Left kidney (tissue), 2 donors: ENCODE data around the gene CELF5. TPM values are rescaled to one million over a fixed set of nuclear protein-coding genes. Genes with fewer than 3 reads are reported as not detected.
"Not testable (repeated sequence)": the region's sequence is repeated elsewhere in the genome, so short reads cannot be mapped to it uniquely, and the experiment has no call there.

Experiments used
- DNase-seq: peaks from one replicate; pipeline ENCODE4 v3.0.0-alpha.2; 2013
- polyA plus RNA-seq: library from polyadenylated mRNA; unstranded; fragments of 120-200 nt; gene quantifications from one replicate; pipeline ENCODE4 v1.2.1, GENCODE V29; 2013; ENCODE audit not compliant: insufficient read length

CELF5 gene
- polyA plus RNA-seq, 1 donor: 0.96 TPM

DNA sequence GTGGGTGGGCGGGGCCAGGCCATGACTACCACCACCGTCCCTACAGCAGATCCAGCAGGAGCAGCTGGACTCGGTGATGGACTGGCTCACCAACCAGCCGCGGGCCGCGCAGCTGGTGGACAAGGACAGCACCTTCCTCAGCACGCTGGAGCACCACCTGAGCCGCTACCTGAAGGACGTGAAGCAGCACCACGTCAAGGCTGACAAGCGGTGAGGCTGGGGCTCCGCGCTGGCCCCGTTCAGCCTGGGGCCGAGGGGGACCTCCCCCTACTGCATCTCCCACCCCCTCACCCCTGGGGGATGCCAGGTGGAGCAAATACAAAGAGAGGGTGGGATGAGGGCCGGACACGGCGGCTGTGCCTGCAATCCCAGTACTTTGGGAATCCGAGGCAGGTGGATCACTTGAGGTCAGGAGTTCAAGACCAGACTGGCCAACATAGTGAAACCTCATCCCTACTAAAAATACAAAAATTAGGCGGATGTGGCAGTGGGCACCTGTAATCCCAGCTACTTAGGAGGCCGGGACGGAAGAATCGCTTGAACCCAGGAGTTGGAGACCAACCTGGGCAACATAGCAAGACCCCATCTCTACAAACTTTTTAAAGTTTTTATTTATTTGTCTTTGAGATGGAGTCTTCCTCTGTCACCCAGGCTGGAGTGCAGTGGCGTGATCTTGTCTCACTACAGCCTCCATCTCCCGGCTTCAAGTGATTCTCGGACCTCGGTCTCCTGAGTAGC is 18.1 kb upstream of the CELF5 start:
- no peak for DNase-seq

DNA sequence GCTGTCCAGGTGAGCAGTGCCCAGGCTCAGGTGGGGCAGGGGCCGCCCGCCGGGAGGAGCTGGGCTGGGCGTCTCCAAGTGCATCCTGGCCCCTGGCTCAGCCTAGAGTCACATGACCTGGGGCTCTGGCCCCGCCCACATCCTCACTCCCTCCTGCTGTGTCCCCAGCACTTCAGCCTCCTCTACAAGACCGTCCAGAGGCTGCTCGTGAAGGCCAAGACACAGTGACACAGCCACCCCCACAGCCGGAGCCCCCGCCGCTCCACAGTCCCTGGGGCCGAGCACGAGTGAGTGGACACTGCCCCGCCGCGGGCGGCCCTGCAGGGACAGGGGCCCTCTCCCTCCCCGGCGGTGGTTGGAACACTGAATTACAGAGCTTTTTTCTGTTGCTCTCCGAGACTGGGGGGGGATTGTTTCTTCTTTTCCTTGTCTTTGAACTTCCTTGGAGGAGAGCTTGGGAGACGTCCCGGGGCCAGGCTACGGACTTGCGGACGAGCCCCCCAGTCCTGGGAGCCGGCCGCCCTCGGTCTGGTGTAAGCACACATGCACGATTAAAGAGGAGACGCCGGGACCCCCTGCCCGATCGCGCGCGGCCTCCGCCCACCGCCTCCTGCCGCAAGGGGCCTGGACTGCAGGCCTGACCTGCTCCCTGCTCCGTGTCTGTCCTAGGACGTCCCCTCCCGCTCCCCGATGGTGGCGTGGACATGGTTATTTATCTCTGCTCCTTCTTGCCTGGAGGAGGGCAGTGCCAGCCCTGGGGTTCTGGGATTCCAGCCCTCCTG is 16.8 kb upstream of the CELF5 start:
- DNase-seq: no peak

DNA sequence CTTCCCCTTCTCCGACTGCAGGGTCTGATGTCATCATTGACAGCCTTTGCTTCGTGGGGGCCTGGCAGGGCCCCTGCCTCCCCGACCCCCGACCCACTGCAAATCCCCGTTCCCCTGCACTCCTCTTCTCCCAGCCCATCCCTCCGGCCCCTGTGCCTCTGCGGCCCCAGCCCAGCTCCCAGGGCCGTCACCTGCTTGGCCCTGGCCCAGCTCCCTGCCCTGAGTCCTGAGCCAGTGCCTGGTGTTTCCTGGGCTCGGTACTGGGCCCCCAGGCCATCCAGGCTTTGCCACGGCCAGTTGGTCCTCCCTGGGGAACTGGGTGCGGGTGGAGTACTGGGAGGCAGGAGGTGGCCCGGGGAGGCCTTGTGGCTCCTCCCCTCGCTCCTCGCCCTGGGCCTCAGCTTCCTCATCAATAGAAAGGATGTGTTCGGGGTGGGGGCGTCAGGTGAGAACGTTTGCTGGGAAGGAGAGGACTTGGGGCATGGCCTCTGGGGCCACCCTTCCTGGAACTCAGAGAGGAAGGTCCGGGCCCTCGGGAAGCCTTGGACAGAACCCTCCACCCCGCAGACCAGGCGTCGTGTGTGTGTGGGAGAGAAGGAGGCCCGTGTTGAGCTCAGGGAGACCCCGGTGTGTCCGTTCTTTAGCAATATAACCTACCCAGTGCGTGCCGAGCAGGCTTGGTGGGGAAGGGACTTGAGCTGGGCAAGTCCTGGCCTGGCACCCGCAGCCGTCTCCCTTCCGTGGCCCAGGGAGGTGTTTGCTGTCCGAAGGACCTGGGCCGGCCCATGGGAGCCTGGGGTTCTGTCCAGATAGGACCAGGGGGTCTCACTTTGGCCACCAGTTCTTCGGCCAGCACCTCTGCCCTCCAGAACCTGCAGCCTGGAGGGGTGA is 15.9 kb upstream of the CELF5 start:
- no peak for DNase-seq

DNA sequence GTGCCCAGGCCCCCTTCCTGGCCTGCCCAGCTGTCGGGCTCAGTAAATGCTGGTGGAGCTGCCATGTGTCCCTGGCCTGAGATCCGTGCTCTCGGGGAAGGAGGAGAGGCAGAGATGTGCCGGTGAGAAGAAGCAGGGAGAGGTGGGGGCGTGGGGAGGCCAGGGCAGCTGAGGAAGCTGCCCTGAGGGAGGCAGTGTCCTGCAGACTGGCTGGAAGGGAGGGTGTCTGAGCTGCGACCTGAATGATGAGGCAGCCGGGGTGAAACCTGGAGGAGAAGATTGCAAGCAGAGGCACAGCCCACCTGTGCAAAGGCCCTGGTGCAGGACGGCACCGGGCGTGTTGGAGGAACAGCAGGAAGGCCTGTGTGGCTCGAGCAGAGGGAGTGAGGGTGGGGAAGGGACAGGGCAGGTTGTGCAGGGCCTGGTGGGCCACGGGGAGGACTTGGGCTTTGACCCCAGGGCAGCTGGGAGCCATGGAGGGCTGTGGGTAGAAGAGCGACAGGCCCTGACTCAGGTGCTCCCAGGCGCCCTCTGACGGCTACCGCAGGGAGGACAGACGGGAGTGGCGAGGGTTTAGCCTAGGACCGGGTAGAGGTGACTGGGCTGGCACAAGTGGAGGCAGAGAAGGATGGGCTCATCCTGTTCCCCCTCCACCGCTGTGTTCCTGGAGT is 14.0 kb upstream of the CELF5 start:
- no peak for DNase-seq

DNA sequence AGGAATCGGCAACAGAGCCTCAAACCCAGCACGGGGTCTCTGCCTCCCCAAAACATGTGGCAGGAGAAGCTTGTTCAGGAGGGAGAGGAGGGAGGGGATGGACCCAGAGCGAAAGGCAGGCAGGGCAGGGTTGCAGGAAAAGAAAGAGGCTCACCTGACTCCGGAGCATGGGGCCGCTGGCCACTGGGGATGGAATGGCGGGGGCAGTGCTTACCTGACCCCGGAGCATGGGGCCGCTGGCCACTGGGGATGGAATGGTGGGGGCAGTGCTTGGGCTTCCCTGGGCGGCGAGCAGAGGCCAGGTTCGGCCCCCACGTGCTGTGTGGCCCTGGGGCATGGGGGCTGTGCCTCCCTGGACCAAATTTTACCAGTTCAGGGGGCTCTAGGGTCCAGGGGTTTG is 13.3 kb upstream of the CELF5 start:
- no peak for DNase-seq

DNA sequence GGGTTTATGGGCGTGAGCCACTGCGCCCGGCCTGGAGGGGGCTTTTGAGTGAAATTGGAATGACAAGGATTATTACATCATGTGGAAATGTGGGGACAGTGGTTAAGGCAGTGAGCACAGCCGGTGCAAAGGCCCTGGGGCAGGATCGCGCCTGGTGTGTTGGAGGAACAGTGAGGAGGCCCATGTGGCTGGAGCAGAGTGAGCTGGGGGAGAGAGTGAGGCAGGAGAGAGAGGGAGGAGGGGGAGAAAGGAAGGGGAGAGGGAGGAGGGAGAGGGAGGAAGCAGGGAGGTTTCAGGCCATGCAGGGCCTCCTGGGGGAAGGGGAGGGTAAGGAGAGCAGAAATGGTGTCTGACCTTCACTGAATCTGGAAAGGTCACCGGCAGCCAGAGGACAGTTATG is 11.3 kb upstream of the CELF5 start:
- DNase-seq: no peak

DNA sequence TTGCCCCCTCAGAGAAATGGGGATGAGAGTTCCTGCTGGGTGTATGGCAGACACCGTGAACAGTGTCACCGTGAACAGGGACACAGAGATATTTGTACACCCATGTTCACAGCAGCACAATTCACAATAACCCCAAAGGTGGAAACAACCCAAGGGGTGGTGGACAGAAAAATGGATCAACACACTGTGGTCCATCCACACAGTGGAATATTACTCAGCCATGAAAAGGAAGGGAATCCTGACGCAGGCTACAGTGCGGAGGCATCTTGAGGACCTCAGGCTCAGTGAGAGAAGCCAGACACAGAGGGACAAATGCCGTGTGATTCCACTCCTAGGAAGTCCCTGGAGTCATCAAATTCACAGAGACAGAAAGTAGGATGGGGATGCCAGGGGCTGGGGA is 7.6 kb upstream of the CELF5 start:
- no peak for DNase-seq

DNA sequence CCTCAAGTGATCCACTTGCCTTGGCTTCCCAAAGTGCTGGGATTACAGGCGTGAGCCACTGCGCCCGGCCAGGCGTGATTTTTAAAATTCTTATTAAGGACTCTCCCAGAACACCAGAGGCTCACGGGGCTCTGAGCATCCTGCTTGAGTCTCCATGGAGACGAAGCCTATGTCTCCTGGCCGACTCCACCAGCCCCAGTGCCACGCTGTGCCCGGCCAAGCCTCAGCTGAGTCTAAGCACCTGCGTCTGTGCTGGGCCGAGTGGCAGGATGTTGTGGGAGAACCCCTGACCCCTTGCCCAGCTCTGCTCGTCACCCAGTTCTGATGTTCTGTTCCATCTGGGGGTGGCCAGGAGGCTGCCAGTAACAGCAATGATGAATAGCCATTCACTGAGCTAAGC is 3.9 kb upstream of the CELF5 start:
- no peak for DNase-seq

DNA sequence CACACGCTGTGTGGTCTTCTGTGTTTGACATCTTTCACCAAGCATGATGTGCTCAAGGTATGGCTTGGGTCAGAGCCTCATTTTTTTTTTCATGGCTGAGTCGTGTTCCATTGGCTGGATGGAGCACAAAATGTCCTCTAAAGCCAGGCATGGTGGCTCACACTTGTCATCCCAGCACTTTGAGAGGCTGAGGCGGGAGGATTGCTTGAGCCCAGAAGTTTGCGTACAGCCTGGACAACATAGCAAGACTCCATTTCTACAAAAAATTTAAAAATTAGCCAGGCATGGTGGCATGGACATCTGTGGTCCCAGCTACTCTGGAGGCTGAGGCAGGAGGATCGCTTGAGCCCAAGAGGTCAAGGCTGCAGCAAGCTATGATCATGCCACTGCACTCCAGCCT is 2.9 kb upstream of the CELF5 start:
- DNase-seq: not testable (repeated sequence)

DNA sequence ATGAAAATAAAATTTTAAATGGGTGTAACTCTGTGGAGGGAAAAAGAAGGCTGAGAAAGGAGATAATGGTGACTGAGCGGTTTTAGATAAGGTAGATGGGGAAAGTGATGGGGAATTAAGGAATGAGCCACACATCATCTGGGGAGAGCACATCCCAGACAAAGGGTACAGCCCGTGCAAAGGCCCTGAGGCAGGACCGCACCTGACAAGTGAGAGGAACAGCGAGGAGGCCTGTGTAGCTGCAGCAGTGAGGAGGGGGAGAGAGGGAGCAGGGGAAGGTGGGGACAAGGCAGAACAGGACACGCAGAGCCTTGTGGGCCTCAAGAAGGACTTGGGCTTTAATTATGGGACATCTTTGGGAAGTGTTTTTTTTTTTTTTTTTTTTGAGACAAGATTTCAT is 1.8 kb upstream of the CELF5 start:
- DNase-seq: no peak

DNA sequence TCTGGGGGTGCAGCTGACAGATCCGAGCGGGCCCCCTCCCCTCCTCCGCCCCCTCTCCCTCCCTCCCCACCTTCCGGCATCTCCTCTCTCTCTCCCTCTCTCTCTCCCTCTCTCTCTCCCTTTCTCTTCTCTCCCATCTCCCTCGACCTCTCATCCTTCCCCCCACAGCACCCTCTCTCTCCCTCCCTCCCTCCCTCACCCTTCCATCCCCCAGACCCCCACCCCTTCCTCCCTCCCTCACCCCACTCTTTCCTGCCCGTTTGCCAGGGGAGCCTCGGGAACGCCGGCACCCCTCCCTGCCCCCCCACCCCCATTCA is 666 bp downstream of the CELF5 start:
- DNase-seq: no peak

DNA sequence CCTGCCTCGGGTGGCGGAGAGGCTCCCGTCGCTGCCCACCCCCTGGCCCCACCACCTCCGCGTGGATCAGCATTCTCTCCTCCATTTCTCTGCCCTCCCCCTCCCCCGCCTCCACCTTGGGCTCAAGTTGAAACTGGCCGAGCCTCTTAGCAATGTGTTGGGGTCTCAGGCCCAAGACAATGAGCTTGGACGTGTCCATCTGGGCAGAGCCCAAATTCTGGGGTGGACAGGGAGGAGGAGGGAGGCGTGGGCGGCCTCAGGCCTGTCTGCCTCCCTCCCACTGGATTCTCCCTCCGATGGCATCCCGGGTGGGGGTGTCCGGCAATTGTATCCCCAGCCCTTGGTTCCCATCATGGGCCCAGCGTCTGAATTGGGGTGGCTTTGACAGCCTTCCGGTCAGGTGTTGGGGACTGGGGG is 1.2 kb downstream of the CELF5 start:
- DNase-seq: no peak

DNA sequence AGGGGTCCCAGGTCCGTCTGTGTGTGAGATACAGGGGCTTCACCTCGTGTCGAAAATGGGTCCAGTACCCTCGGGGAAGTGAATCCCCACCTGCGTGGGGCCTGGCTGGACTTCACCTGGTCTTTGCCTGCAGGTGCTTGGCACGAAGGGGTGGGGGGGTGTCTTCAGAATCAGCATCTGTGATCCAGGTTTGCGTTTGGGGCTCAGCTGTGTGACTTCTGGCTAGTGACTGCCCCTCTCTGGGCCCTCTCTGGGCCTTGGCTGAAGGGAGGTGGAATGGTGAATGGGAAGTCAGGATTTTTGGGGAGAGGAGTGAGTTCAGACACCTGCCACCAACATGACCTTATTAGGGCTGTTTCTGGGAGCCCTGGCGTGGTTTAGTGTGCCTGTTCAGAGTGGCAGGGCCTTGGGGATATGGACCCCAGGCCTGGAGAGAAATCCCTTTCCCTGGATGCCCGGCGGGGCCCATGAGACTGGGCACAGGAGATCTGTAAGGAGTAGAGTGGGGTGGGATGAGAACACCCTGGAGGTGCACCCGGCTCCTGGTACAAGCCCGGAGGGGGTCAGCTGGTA is 2.7 kb downstream of the CELF5 start:
- DNase-seq: no peak

DNA sequence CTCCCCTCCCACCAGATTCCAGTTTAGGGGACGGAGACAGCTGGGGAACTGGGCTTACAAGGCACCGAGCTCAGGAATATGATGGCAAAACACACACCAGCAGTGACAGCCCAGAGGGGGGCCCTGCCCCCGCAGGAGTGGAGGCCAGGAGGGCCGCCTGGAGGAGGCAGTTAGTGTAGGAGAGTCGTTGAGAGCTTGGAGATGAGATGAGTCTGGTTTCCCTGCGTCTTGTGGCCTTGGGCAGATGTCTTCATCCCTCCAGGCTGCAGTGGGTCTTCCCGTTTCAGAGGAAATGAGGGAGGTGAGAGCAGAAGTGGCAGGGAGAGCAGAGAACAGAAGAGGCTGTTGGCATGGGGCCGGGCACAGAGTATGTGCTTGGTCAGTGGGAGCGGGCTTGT is 4.9 kb downstream of the CELF5 start:
- DNase-seq: no peak

DNA sequence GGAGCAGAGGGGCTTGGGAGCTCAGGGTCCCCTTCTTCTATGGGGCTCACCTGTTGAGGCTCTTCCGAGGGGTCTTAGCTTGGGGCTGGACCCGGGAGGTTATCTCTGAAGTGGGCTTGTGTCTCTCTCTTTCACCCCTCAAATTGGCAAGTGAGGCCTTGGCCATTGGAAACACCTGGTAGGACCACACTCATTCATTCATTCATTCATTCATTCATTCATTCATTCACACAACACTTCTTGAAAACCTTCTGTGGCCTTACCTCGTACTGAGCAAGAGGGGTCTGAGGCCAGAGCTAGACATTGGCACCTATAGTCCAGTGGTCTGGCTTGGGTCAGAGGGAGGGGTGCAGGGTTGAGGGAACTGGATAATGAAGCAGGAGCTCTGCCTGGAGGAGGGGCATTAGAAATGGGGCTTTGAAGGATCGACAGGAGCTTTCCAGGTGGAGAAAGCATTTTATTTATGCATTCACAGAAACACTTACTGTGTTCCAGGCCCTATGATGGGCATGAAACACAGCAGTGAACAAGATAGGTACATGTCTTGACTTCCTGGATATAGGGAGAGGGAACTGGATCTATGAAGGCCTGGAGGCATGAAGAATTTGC is 5.5 kb downstream of the CELF5 start:
- no peak for DNase-seq

DNA sequence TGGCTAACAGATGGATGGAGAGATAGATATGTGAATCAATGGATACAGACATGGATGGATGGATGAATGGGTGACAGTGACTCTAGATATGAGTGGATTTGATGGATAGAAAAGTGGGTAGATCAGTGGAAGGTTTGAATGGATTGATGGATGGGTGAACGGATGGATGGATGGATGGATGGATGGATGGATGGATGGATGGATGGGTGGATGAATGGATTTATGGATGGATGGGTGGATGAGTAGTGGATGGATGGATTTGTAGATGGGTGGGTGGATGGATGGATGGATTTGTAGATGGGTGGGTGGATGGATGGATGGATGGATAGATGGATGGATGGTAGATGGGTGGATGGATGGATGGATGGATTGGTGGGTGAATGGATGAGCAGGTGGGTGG is 6.8 kb downstream of the CELF5 start:
- DNase-seq: no peak

DNA sequence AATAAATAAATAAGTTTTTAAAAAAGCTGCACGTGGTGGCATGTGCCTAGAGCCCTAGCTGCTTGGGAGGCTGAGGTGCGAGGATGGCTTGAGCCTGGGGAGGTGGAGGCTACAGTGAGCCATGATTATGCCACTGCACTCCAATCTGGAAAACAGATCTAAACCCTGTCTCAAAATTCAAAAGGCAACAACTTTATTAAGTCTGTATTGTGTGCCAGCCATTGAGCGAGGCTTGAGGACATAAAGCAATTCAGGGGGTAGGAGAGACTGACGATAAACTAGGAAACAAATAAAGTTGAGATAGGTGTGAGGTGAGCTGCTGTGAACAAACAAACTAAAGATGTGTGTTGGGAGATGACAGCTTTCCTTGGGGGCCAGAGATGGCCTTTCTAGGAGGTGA is 8.7 kb downstream of the CELF5 start:
- no peak for DNase-seq

DNA sequence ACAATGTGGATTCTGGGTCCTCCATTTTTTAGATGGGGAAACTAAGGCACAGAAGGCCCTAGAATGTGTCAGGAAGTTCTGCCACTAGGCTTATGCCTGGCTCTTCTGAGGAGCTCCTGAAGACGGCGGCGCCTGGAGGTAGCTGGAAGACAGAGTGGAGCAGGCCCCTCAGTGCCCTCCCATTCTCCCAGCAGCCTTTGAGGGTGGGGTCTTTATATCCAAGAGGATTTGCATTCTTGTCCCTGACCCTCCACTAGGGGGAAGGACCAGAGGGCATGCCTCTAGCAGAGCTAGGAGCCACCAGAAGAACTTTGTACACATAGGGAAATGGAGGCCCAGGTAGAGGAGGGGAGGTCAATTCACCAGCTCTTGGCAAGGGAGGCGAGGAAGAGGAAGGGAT is 9.4 kb downstream of the CELF5 start:
- no peak for DNase-seq

DNA sequence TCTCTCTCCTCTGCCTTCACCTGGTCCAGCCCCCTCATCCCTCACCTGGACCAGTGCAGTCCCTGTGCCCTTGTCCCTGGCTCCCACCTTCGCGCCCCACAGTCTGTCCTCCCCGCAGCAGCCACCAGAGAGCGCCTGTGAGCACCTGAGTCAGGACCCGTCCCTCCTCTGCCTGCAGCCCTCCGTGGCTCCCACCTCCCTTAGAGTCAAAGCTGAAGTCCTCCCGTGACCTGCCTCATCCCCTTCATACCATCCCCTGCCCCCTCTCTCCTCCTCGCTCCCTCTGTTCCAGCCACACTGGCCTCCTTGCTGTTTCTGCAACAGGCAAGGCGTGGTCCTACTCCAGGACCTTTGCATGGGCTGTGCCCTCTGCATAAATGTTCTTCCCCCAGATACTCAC is 10.3 kb downstream of the CELF5 start:
- no peak for DNase-seq

DNA sequence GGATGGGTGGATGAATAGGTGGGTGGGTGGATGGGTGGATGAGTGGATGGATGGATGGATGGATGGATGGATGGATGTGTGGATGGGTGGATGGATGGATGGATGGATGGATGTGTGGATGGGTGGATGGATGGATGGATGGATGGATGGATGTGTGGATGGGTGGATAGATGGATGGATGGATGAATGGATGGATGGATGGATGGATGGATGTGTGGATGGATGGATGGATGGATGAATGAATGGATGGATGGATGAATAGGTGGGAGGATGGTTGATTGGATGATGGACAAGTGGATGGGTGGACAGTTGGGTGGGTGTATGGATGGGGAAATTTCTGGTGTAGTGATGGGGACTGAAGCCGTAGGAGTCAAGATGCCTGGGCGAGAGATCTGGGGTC is 11.1 kb downstream of the CELF5 start:
- not testable (repeated sequence) for DNase-seq

DNA sequence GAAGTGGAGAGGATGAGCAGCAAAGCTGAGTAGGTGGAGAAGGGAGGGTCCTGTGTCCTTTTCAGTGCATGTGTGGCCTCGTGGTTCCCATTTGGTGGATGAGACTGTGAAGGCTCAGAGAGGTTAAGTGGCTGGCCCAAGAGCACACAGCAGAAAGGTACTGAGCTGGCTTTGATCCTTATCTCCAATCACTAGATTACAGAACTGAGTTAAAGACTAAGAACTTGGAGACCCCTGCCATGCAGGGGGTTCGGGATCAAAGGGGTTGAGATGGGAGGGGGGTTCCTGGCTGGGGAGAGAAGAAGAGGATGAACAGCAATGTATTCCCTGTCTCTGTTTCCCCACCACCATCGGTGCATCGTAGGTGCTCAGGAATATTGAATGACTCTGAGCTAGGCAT is 11.8 kb downstream of the CELF5 start:
- DNase-seq: no peak
